Endodermal cell (in vitro differentiated cells): ENCODE measurements around the gene USP37. TPM values are rescaled to one million over a fixed set of nuclear protein-coding genes. Genes with fewer than 3 reads are reported as not detected.

Experiments used
- DNase-seq: peaks from one replicate; pipeline ENCODE4 v3.0.0-alpha.2; 2017
- H3K27ac ChIP-seq: 2 replicates; pipeline ENCODE4 v1.5.1; 2013; ENCODE audit warnings: mild to moderate bottlenecking, low read depth, low read length, moderate library complexity
- H3K27me3 ChIP-seq: 2 replicates; pipeline ENCODE4 v1.6.1; 2013; ENCODE audit warnings: mild to moderate bottlenecking, low read length, moderate library complexity; ENCODE audit not compliant: insufficient read depth, control insufficient read depth, poor library complexity, severe bottlenecking
- H3K36me3 ChIP-seq: 2 replicates; pipeline ENCODE4 v1.7.0; 2013; ENCODE audit warnings: mild to moderate bottlenecking, low read length, moderate library complexity; ENCODE audit not compliant: control insufficient read depth, insufficient read depth
- H3K4me1 ChIP-seq: one replicate; pipeline ENCODE4 v1.7.0; 2013; ENCODE audit warnings: low read length; ENCODE audit not compliant: control insufficient read depth, insufficient read depth
- H3K4me3 ChIP-seq: 2 replicates; pipeline ENCODE4 v1.5.1; 2013; ENCODE audit warnings: mild to moderate bottlenecking, low read length, moderate library complexity
- H3K9ac ChIP-seq: 2 replicates; pipeline ENCODE4 v1.6.1; 2013; ENCODE audit warnings: mild to moderate bottlenecking, low read length, moderate library complexity; ENCODE audit not compliant: poor library complexity, severe bottlenecking; ENCODE audit errors: extremely low read depth
- H3K9me3 ChIP-seq: 2 replicates; pipeline ENCODE4 v1.6.1; 2013; ENCODE audit warnings: mild to moderate bottlenecking, low read length, moderate library complexity; ENCODE audit not compliant: control insufficient read depth
- H3K27ac Mint-ChIP-seq: 2 replicates; pipeline ENCODE4 v1.8.0; 2020; ENCODE audit warnings: mixed read lengths
- H3K27me3 Mint-ChIP-seq: 2 replicates; pipeline ENCODE4 v1.8.0; 2021; ENCODE audit warnings: mild to moderate bottlenecking, mixed read lengths; ENCODE audit not compliant: insufficient read depth
- H3K36me3 Mint-ChIP-seq: 2 replicates; pipeline ENCODE4 v1.8.0; 2020; ENCODE audit warnings: low read depth, mixed read lengths
- H3K4me1 Mint-ChIP-seq: 2 replicates; pipeline ENCODE4 v1.8.0; 2020; ENCODE audit warnings: mixed read lengths
- H3K4me3 Mint-ChIP-seq: 2 replicates; pipeline ENCODE4 v1.8.0; 2020; ENCODE audit warnings: mild to moderate bottlenecking, moderate library complexity, mixed read lengths
- H3K9me3 Mint-ChIP-seq: 2 replicates; pipeline ENCODE4 v1.8.0; 2020; ENCODE audit warnings: mild to moderate bottlenecking, mixed read lengths
- CTCF ChIP-seq: fragments of 200-600 bp; sonication (generic); conservative IDR thresholded peaks from 2 replicates; pipeline ENCODE4 v1.5.0; 2021; ENCODE audit warnings: antibody characterized with exemption, mild to moderate bottlenecking
- WGBS, 2 experiments: methylation state at CpG; one replicate each; pipeline versions ENCODE4 v1.1.5 to v1.1.7; 2013; ENCODE audit warnings: missing lambda C conversion rate in 2 of 2, mixed read lengths in 1 of 2; ENCODE audit not compliant: insufficient coverage in 1 of 2, insufficient read length in 1 of 2; 5-methylcytosine and 5-hydroxymethylcytosine counted together
- total RNA-seq, 2 donors: library from RNA; stranded (reverse); fragmentation: NEBNext Ultra II Directional in 1 of 2; extraction: Animal tissue kit (Norgen Biotek cat#: 25700) in 1 of 2; gene quantifications; 2 replicates in 1 of 2; 3 replicates in 1 of 2; pipeline ENCODE4 v1.2.1, GENCODE V29; 2021

Gene USP37
- total RNA-seq, 2 donors from 2014 or later = 23.2 to 24.0 TPM

- Mint-ChIP-seq H3K4me3 (no peak overlapping the region), H3K27ac (no peak overlapping the region), H3K9me3 (no peaks in the 10 kb centered on the region), H3K4me1 (no peaks in the 10 kb centered on the region), H3K36me3 (peaks cover 25% of the 10 kb centered on the region), H3K27me3 (no peaks in the 10 kb centered on the region)
- Histone ChIP-seq H3K4me1 (no peaks in the 10 kb centered on the region), H3K9me3 (no peaks in the 10 kb centered on the region), H3K27me3 (no peaks in the 10 kb centered on the region), H3K4me3 (no peak overlapping the region), H3K27ac (no peak overlapping the region), H3K9ac (no peak overlapping the region), H3K36me3 (peaks cover 75% of the 10 kb centered on the region)
- 98% methylated on average over 2 of the region's 2 CpGs; no CpG with 5 or more reads in 1 of the 2 experiments for WGBS, 2 experiments
- TF ChIP-seq CTCF = no peak
- DNase-seq = no peak
These were observed 89.6 kb downstream of the USP37 start for GRCh38 chr2:218478544-218478943.

- no peaks in the 10 kb centered on the region for H3K9me3 ChIP-seq
- peaks cover 71% of the 10 kb centered on the region for H3K36me3 ChIP-seq
- Mint-ChIP-seq H3K27ac (no peak overlapping the region), H3K27me3 (no peaks in the 10 kb centered on the region), H3K36me3 (peaks cover 32% of the 10 kb centered on the region), H3K4me3 (no peak overlapping the region), H3K9me3 (no peaks in the 10 kb centered on the region), H3K4me1 (no peaks in the 10 kb centered on the region)
- DNase-seq = no peak
- no peak overlapping the region for H3K27ac ChIP-seq
- H3K4me3 ChIP-seq = no peak overlapping the region
- H3K27me3 ChIP-seq = no peaks in the 10 kb centered on the region
- no peak overlapping the region for H3K9ac ChIP-seq
- no peaks in the 10 kb centered on the region for H3K4me1 ChIP-seq
- TF ChIP-seq CTCF = no peak
These were observed 90.9 kb downstream of the USP37 start for GRCh38 chr2:218477247-218477646.

- WGBS, 2 experiments = 87 to 100% methylated on average over 3 of the region's 3 CpGs
- TF ChIP-seq CTCF = no peak
- Histone ChIP-seq H3K36me3 (peaks cover 68% of the 10 kb centered on the region), H3K27ac (no peak overlapping the region), H3K4me1 (no peaks in the 10 kb centered on the region), H3K4me3 (no peak overlapping the region), H3K9ac (no peak overlapping the region), H3K27me3 (no peaks in the 10 kb centered on the region), H3K9me3 (no peaks in the 10 kb centered on the region)
- no peak overlapping the region for H3K4me3 Mint-ChIP-seq
- no peak overlapping the region for H3K27ac Mint-ChIP-seq
- H3K9me3 Mint-ChIP-seq = no peaks in the 10 kb centered on the region
- peaks cover 32% of the 10 kb centered on the region for H3K36me3 Mint-ChIP-seq
- H3K4me1 Mint-ChIP-seq = no peaks in the 10 kb centered on the region
- H3K27me3 Mint-ChIP-seq = no peaks in the 10 kb centered on the region
- no peak for DNase-seq
These were observed 91.5 kb downstream of the USP37 start for GRCh38 chr2:218476676-218477075.
